NCI-H187 (cell line): ENCODE data around the gene KDM8.
"Not testable (repeated sequence)": the region's sequence is repeated elsewhere in the genome, so short reads cannot be mapped to it uniquely, and the experiment has no call there.

Experiments used
- DNase-seq, 2 experiments: peaks; one replicate each; lab custom pipeline; 2025; lab: John Stamatoyannopoulos, UW

Gene KDM8

GRCh38 chr16:27191352-27191924, 11.9 kb upstream of the KDM8 start:
- no peak for DNase-seq

DNA sequence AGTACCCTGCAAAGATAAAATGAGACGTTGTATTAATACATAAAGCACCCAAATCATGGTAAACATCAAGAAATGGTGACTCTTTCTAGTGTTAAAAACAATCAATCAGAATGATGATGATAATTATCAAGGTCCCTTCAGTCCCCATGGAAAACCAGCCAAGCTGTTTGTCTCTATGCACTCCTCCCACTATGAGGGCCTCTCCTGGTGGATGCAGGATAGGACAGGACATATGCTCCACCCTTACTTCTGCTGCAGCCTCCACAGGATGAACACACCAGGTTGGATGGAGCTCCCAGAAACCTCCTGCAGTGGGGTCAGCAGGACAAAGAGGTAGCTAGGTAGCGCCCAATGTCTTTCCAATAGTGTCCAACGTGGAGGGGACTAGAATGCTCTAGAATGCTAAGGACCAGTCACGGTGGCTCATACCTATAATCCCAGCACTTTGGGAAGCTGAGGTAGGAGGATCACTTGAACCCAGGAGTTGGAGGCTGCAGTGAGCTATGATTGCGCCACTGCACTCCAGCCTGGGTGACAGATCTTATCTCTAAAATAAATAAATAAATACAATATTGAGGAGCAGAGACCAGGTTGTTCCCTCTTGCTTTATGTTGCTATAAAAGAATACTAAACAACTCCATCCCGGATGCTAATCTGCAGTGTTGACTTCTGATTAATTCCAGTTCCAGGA, 9.9 kb upstream of the KDM8 start:
- no peak for DNase-seq

GRCh38 chr16:27195076-27195741, 8.1 kb upstream of the KDM8 start:
- no peak for DNase-seq

DNA sequence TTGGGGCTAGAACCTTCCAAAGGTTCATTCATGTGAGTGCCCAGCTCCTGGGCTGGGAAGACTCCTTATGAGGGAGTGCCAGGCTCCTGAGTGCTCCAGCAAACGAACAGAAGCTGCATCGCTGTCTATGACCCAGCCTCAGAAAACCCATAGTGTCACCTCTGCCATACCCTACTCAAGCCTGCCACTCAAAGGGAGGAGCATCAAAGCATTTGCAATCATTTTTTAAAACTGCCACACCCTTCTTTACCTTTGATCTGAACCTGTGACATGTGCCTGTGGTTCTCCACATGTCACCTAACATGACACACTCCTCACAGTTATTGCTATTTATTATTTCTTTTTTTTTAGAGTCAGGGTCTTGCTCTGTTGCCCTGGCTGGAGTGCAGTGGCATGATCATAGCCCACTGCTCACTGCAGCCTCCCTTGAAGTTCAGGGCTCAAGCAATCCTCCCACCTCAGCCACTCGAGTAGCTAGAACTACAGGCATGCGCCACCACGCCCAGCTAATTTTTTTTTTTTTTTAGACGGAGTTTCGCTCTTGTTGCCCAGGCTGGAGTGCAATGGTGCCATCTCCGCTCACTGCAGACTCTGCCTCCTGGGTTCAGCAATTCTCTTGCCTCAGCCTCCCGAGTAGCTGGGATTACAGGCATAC, 7.3 kb upstream of the KDM8 start:
- no peak for DNase-seq

GRCh38 chr16:27197004-27197403, 6.3 kb upstream of the KDM8 start:
- no peak for DNase-seq

DNA sequence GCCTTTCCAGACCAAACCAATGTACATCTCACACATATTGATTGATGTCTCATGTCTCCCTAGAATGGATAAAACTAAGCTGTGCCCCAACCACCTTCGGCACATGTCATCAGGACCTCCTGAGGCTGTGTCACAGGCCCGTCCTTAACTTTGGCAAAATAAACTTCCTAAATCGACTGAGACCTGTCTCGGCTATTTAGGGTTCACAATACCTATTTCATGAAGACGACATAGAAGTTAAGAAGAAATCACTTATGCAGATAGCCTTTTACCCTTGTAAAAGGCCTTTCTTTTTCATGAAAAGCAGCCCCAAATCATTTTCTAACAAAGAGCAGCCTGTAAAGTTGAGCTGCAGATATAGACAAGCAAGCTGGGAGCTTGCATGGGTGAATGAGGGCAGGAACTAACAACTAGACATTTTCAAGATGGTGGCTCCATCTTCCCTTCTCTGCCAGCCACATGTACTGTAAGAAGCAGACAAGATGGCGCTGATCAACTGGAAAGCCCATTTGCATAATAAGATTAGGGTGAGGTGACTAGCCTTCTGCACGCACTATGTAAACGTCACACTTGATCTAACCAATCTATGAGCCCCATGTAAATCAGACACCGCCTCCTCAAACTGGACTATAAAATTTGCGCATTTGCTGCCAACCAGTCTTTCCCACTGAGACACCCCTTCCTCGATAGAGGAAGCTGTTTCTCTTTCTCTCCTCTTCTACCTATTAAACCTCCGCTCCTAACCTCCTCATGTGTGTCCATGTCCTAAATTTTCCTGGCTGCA, 4.7 kb upstream of the KDM8 start:
- DNase-seq = no peak

DNA sequence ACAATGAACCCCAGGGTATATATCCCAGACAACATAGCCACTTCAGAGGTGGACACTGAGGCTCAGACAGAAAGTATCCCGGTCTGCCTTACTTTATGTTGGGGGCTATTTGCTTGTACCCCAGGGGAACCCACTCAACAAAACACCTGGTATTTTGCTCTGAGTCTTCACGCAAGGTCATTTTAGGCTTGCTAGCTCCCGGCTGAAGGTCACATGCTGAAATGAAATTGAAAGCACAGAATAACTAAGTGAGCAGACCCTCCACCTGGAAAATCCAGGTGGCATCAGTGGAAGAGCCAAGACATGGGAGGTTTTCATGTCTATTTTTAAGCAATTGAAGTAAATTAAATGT, 4.1 kb upstream of the KDM8 start:
- DNase-seq = no peak

DNA sequence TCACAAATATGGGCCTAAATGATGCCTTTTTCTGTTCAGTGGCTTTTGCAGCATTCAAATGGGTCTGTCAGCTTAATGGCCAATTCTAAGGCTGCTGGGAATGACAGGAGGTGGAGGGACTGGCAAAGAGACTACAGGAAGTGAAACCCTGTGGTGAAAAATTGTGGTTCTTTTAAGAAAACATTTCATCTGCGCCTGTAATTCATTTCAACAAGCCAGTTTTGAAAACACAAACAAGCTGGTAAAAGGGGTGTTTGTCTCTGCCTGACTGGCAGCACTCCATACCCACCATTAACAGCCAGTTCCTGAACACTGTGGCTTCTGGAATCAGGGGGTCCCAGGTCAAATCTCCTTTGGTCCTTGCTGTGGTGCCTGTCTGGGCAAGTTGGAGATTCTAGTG, 3.6 kb upstream of the KDM8 start:
- DNase-seq = no peak

DNA sequence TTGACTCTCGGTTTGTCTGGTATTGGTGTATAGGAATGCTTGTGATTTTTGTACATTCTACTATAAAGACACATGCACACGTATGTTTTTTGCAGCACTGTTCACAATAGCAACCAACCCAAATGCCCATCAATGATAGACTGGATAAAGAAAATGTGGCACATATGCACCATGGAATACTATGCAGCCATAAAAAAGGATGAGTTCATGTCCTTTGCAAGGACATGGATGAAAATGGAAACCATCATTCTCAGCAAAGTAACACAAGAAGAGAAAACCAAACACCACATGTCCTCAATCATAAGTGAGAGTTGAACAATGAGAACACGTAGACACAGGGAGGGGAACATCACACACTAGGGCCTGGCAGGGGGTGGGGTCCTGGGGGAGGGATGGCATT, 2.4 kb upstream of the KDM8 start:
- DNase-seq = not testable (repeated sequence)

DNA sequence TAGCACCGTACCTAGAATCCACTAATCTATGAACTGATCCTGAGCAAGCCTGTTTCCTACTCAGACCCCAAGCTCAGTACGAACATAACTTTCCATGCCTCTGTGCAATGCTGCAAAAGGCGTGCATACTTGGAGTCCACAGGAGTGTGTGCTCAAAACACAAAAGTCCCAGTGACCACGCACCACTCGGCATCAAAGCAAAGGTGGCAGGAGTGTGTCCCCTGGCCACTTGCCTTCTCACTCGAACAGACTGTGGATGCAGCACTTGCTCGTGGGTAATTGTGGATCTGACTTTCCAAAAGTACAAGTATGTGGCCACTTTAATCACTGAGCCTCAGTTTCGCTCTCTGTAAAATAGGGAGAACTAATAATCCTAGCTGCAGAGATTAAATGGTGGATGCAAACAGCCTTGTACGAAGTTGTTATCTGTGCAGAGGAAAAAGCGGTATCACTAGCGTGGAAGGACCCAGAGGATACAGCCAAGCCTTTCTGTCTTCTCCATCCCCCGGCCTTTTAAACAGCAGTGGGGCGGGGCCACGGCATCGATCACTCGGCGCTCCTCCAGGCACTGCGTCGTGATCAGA, 311 bp upstream of the KDM8 start:
- DNase-seq = no peak

DNA sequence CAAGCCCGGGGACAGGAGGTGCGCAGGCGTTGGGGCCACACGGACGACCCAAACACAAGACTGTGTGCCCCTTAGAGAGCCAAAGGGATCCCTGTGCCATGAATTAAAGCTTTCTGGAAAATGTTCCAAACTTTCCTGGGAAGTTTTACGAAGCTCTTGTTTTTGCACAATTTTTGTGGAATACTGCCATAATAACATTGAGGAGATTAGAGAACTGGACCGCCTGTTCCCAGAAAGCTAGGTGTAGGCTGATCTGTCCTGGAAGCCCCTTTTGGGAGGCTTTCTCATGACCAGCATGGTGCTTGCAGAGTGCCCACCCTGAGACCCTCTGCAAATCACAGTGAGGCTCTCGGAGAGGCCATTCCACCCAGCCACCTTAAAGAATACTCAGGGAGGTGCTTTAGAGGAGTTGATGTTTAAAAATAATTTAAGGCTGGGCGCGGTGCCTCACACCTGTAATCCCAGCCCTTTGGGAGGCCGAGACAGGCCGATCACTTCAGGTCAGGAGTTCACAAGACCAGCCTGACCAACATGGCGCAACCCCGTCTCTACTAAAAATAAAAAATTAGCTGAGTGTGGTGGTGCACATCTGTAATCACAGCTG, 1.1 kb downstream of the KDM8 start:
- no peak for DNase-seq

DNA sequence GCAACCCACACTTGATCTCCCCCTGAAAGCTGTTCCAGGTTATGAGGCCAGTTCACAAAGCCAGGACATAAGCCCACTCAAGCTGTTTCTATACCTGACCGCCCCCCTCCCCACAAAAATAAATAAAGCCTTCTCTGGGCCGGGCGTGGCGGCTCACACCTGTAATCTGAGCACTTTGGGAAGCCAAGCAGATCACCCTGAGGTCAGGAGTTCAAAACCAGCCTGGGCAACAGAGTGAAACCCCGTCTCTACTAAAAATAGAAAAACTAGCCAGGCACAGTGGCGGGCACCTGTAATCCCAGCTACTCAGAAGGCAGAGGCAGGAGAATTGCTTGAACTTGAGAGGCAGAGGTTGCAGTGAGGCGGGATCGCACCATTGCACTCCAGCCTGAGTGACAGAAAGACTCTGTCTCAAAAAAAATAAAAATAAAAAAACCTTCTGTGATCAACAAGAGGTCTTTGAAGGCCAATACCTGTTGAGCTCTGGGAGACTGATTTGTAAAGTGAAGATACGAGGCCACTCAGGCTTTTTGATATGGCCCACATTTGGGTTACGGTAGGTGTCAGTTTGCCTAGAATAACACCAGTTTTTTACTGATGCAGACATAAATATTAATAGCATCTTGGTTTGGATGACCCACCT, 2.2 kb downstream of the KDM8 start:
- DNase-seq = no peak

- not testable (repeated sequence) for DNase-seq
These were observed 3.8 kb downstream of the KDM8 start for GRCh38 chr16:27207121-27207520.

GRCh38 chr16:27208081-27208680, 4.9 kb downstream of the KDM8 start:
- DNase-seq = no peak

- DNase-seq = no peak
These were observed 5.5 kb downstream of the KDM8 start for GRCh38 chr16:27208796-27209195.

DNA sequence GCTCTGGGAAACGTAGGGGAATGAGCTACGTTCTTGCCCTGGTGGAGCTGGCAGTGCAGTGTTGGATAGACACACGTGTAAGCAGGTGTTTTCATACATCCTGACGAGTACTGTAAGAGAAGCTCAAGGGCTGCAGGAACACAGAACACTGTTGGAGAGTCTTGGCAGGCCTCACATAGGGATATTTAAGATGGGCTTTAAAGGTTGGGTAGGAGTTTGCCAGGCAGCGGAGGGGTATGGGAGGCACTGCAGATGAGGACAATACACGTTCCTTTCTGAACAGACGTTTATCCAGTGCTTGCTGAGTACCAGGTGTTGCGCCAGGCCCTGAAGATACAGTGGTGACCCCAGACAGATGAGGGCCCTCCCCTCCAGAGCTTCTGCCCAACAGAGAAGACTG, 6.3 kb downstream of the KDM8 start:
- DNase-seq = no peak

- no peak for DNase-seq
These were observed 6.8 kb downstream of the KDM8 start for GRCh38 chr16:27210174-27210573.

DNA sequence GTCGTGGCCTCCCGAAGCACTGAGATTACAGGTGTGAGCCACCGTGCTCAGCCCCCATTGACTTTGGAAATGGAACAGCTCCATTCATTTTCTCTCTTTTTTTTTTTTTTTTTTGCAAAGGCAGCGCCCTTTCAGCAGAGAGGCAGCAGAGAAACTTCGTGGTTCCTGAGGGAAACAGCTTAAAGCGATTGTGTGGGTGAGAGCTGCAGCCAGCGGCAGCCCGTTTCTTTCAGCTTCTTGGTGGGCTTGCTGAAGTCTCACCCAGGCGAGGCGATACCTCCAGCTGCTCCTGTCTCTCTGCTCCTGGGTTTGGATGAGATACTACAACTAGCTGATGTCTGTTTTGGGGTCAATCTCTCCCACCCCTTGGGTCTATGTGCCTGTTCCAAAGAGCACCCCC, 7.7 kb downstream of the KDM8 start:
- DNase-seq = no peak

GRCh38 chr16:27214084-27214961, 11.0 kb downstream of the KDM8 start:
- DNase-seq = no peak

DNA sequence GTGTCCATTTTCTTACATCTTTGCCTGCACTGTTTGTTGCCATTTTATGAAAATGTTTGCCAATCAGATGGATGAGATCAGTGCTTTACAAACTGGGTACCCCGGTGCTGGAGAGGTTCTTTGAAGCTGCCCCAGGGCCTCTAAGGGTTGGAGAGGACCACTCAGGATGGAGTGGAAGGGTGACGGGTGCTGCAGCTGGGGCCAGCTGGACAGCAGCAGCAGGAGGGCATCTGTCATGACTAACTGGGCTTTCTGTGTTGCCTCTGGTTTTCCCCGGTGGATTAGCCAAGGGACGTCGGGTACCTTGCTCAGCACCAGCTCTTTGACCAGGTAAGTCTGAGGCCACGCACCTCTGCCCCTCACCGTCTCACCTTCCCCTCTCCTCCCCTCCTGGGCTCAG, 12.3 kb downstream of the KDM8 start:
- no peak for DNase-seq
